ENCODE results near the gene OR6T1. TPM values are rescaled to one million over a fixed set of nuclear protein-coding genes. Genes with fewer than 3 reads are reported as not detected.

Gene OR6T1
- polyA plus RNA-seq, 1 donor (not counting 4 experiments of a cell fraction or from before 2014, with no cell fraction given): not detected

DNA sequence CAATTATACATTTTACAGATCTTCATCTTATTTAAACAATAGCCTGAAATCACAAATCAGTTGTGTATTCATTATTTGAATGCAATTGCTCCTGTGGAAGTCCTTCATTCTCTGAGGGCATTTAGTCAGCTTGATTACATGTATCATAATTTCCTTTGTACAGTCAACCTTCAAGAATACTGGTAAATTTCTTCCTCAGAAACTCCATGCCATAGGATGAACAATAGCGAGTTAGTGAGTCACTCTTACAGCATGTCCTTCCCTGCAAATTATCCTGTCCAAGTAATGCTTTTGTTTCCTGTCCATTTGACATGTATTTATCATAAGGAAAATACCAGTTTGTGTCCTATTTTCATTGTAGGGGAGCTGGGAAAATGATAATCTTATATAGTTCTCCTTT, 30.2 kb upstream of the OR6T1 start:
- Histone ChIP-seq H3K9me3 (ENCODE audit: control insufficient read depth, low read depth, low read length) (no peaks in the 10 kb centered on the region), H3K27ac (ENCODE audit: control insufficient read depth, insufficient read depth, low read length) (peak overlapping the region; percentile 81), H3K4me3 (ENCODE audit: control insufficient read depth in 2 of 3, extremely low read depth in 1 of 3, insufficient read depth in 2 of 3, low read depth in 1 of 3, low read length in 3 of 3) (no peak overlapping the region), H2AFZ (ENCODE audit: control insufficient read depth, low read length) (no peak overlapping the region), H3K36me3 (ENCODE audit: control insufficient read depth in 2 of 2, extremely low read depth in 1 of 2, insufficient read depth in 2 of 2, low read length in 2 of 2) (no peaks in the 10 kb centered on the region), H3K9ac (ENCODE audit: control insufficient read depth, extremely low read depth, insufficient read depth, low read length) (no peak overlapping the region), H3K27me3 (ENCODE audit: control insufficient read depth, extremely low read depth, insufficient read depth, low read length) (no peaks in the 10 kb centered on the region), H4K20me1 (ENCODE audit: control insufficient read depth, extremely low read depth, insufficient read depth, low read length) (no peaks in the 10 kb centered on the region), H3K79me2 (ENCODE audit: control insufficient read depth, insufficient read depth, low read length) (no peaks in the 10 kb centered on the region), H3K4me2 (ENCODE audit: control insufficient read depth, extremely low read depth, insufficient read depth, low read depth, low read length) (peak overlapping the region; percentile 30), H3K4me1 (ENCODE audit: control insufficient read depth, extremely low read depth, insufficient read depth, low read length) (peaks cover 31% of the 10 kb centered on the region), H3K9me1 (ENCODE audit: control insufficient read depth, extremely low read depth, insufficient read depth, low read length) (no peaks in the 10 kb centered on the region)
- dilution Hi-C loops (cut with MboI; ENCODE audit: extremely low pct_ligation_motif_present, low sequenced_read_pairs): no loop called here
- FAIRE-seq: peak; percentile 79
- DNase-seq (ENCODE audit: low read depth, low spot score): peak; percentile 78
- TF ChIP-seq, protein P1, sequence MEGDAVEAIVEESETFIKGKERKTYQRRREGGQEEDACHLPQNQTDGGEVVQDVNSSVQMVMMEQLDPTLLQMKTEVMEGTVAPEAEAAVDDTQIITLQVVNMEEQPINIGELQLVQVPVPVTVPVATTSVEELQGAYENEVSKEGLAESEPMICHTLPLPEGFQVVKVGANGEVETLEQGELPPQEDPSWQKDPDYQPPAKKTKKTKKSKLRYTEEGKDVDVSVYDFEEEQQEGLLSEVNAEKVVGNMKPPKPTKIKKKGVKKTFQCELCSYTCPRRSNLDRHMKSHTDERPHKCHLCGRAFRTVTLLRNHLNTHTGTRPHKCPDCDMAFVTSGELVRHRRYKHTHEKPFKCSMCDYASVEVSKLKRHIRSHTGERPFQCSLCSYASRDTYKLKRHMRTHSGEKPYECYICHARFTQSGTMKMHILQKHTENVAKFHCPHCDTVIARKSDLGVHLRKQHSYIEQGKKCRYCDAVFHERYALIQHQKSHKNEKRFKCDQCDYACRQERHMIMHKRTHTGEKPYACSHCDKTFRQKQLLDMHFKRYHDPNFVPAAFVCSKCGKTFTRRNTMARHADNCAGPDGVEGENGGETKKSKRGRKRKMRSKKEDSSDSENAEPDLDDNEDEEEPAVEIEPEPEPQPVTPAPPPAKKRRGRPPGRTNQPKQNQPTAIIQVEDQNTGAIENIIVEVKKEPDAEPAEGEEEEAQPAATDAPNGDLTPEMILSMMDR (optimal IDR thresholded peaks at IDR 0.05 in 1 of 3, IDR thresholded peaks at IDR 0.05 in 1 of 3, conservative IDR thresholded peaks at IDR 0.05 in 1 of 3; ENCODE audit: extremely low read depth in 1 of 3, insufficient read depth in 2 of 3, low read length in 3 of 3): no peak
- no peak for TF ChIP-seq EZH2 (IDR thresholded peaks at IDR 0.05; ENCODE audit: low read length)

DNA sequence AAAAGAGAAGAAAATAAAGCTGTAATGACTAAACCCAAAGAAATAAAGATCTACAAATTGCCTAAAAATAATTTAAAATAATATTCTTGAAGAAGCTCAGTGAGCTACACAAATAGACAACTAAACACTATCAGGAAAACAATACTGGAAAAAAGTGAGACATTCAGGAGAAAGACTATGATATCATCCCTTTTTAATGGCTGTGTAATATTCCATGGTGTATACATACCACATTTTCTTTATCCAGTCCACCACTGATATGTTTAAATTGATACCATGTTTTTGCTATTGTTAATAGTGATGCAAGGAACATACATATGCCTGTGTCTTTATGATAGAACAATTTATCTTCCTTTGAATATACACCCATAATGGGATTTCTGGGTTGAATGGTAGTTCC, 13.1 kb upstream of the OR6T1 start:
- TF ChIP-seq EZH2 (IDR thresholded peaks at IDR 0.05; ENCODE audit: low read length): no peak
- TF ChIP-seq, protein P1 (optimal IDR thresholded peaks at IDR 0.05 in 1 of 3, IDR thresholded peaks at IDR 0.05 in 1 of 3, conservative IDR thresholded peaks at IDR 0.05 in 1 of 3; ENCODE audit: extremely low read depth in 1 of 3, insufficient read depth in 2 of 3, low read length in 3 of 3): no peak
- DNase-seq (ENCODE audit: low read depth, low spot score) (no peak), FAIRE-seq (no peak)
- Histone ChIP-seq H3K9ac (ENCODE audit: control insufficient read depth, extremely low read depth, insufficient read depth, low read length) (no peak overlapping the region), H3K79me2 (ENCODE audit: control insufficient read depth, insufficient read depth, low read length) (no peaks in the 10 kb centered on the region), H3K9me1 (ENCODE audit: control insufficient read depth, extremely low read depth, insufficient read depth, low read length) (no peaks in the 10 kb centered on the region), H3K27me3 (ENCODE audit: control insufficient read depth, extremely low read depth, insufficient read depth, low read length) (no peaks in the 10 kb centered on the region), H4K20me1 (ENCODE audit: control insufficient read depth, extremely low read depth, insufficient read depth, low read length) (no peaks in the 10 kb centered on the region), H2AFZ (ENCODE audit: control insufficient read depth, low read length) (no peak overlapping the region), H3K4me2 (ENCODE audit: control insufficient read depth, extremely low read depth, insufficient read depth, low read depth, low read length) (no peak overlapping the region), H3K27ac (ENCODE audit: control insufficient read depth, insufficient read depth, low read length) (no peak overlapping the region), H3K36me3 (ENCODE audit: control insufficient read depth in 2 of 2, extremely low read depth in 1 of 2, insufficient read depth in 2 of 2, low read length in 2 of 2) (no peaks in the 10 kb centered on the region), H3K4me3 (ENCODE audit: control insufficient read depth in 2 of 3, extremely low read depth in 1 of 3, insufficient read depth in 2 of 3, low read depth in 1 of 3, low read length in 3 of 3) (no peak overlapping the region), H3K9me3 (ENCODE audit: control insufficient read depth, low read depth, low read length) (no peaks in the 10 kb centered on the region), H3K4me1 (ENCODE audit: control insufficient read depth, extremely low read depth, insufficient read depth, low read length) (no peaks in the 10 kb centered on the region)
- dilution Hi-C loops (cut with MboI; ENCODE audit: extremely low pct_ligation_motif_present, low sequenced_read_pairs): no loop called here
